Sigmoid colon (tissue), 7 donors: ENCODE results near the gene PICK1. TPM values are rescaled to one million over a fixed set of nuclear protein-coding genes. Genes with fewer than 3 reads are reported as not detected.
"Not testable (repeated sequence)": the region's sequence is repeated elsewhere in the genome, so short reads cannot be mapped to it uniquely, and the experiment has no call there.

Source experiments
- DNase-seq: peaks from one replicate; pipeline ENCODE4 v3.0.0-alpha.2; 2019
- H3K27ac ChIP-seq, 4 donors: fragments of 200-600 bp; sonication (generic); one replicate each; pipeline ENCODE4 v1.5.1; 2016 to 2019; ENCODE audit warnings: mild to moderate bottlenecking in 1 of 4
- H3K27me3 ChIP-seq, 3 donors: fragments of 200-600 bp; sonication (generic); one replicate each; pipeline ENCODE4 v1.5.1; 2019; ENCODE audit warnings: mild to moderate bottlenecking in 1 of 3
- H3K36me3 ChIP-seq, 4 donors: fragments of 200-600 bp; sonication (generic); one replicate each; pipeline ENCODE4 v1.5.1; 2016 to 2019
- H3K4me1 ChIP-seq, 4 donors: fragments of 200-600 bp; sonication (generic); one replicate each; pipeline ENCODE4 v1.5.1; 2017 to 2019
- H3K4me3 ChIP-seq, 4 donors: fragments of 200-600 bp; sonication (generic); one replicate each; pipeline ENCODE4 v1.5.1; 2017 to 2019; ENCODE audit warnings: mild to moderate bottlenecking in 2 of 4, moderate library complexity in 1 of 4
- H3K9me3 ChIP-seq, 4 donors: fragments of 200-600 bp in 3 of 4; sonication (generic) in 3 of 4; one replicate each; pipeline versions ENCODE4 v1.5.1 to v1.6.1; 2013 to 2019
- CTCF ChIP-seq, 4 experiments: fragments of 450-650 bp in 3 of 4; fragments of 200-600 bp in 1 of 4; IDR thresholded peaks; one replicate each; pipeline ENCODE4 v1.5.1; 2016 to 2019; ENCODE audit warnings: antibody characterized with exemption in 4 of 4, mild to moderate bottlenecking in 3 of 4, moderate library complexity in 2 of 4
- EP300 ChIP-seq, 4 donors: sonication (generic); formaldehyde crosslinking; IDR thresholded peaks; one replicate each; pipeline ENCODE4 v1.6.1; 2017; ENCODE audit warnings: antibody characterized with exemption in 4 of 4
- POLR2A ChIP-seq, 2 donors: fragments of 450-650 bp; IDR thresholded peaks; one replicate each; pipeline ENCODE4 v1.6.1; 2016; ENCODE audit warnings: antibody characterized with exemption in 2 of 2, mild to moderate bottlenecking in 2 of 2, moderate library complexity in 2 of 2
- POLR2AphosphoS5 ChIP-seq, 4 donors: sonication (generic); formaldehyde crosslinking; IDR thresholded peaks; one replicate each; pipeline ENCODE4 v1.6.1; 2017; ENCODE audit warnings: antibody characterized with exemption in 4 of 4
- WGBS, 2 donors: extraction: QIAGEN DNeasy Blood & Tissue Kit; methylation state at CpG; one replicate each; pipeline ENCODE4 v1.1.7; 2013; 5-methylcytosine and 5-hydroxymethylcytosine counted together
- intact Hi-C: fragments of 100-400 bp; cut with DNase I; formaldehyde crosslinking; loops from one replicate; pipeline ENCODE4 v1.15.1; 2023
- polyA plus RNA-seq, 3 donors: library from polyadenylated mRNA; stranded (reverse); fragments of 200-250 nt; gene quantifications; one replicate each; pipeline ENCODE4 v1.2.3, GENCODE V29; 2013
- total RNA-seq, 4 donors: library from RNA; depleted of rRNA; stranded (reverse); fragments of >200 nt; gene quantifications; one replicate each; pipeline ENCODE4 v1.1.0, GENCODE V29; 2016
- donor health status: healthy with polysubstance abuse.
- donor health status: Bipolar disorder and iron deficiency.
- donor health status: healthy.

PICK1 gene
- total and polyA plus RNA-seq, 7 donors = 14.3 to 38.9 (median 21.0) TPM

GRCh38 chr22:38114484-38115398 is 57.5 kb downstream of the PICK1 start:
- intact Hi-C loops = loop anchor here (1.0 to 10.0 kb wide), 2 partner anchors 100 to 239 kb away; no protein-coding TSS in a partner anchor
- peaks cover 0 to 9% (median 4%) of the 10 kb centered on the region in 4 donors for H3K4me1 ChIP-seq
- H3K27ac ChIP-seq = no peak overlapping the region
- no peaks in the 10 kb centered on the region for H3K27me3 ChIP-seq
- peak; percentile 91 for DNase-seq
- H3K36me3 ChIP-seq = peaks cover 0 to 3% (median 0%) of the 10 kb centered on the region in 4 donors
- H3K9me3 ChIP-seq = no peaks in the 10 kb centered on the region
- 55 to 58% methylated on average over 32 of the region's 32 CpGs for WGBS, 2 donors
- TF ChIP-seq POLR2A (IDR thresholded peaks at IDR 0.05) (no peak), CTCF (IDR thresholded peaks at IDR 0.05) (peak; percentile 53 to 97 (median 90)), EP300 (IDR thresholded peaks at IDR 0.05) (no peak), POLR2AphosphoS5 (IDR thresholded peaks at IDR 0.05) (peak in 1 of 4 donors; percentile 16)
- no peak overlapping the region for H3K4me3 ChIP-seq

- WGBS, 2 donors = 96 to 97% methylated on average over 31 of the region's 31 CpGs
- intact Hi-C loops = loop anchor here (10.0 kb wide), 1 partner anchor 99 kb away; no protein-coding TSS in a partner anchor
- Histone ChIP-seq H3K4me1 (peaks cover 0 to 9% (median 4%) of the 10 kb centered on the region in 4 donors), H3K9me3 (no peaks in the 10 kb centered on the region), H3K4me3 (no peak overlapping the region), H3K27me3 (no peaks in the 10 kb centered on the region), H3K36me3 (peaks cover 0 to 3% (median 0%) of the 10 kb centered on the region in 4 donors), H3K27ac (no peak overlapping the region)
- no peak for TF ChIP-seq POLR2A (IDR thresholded peaks at IDR 0.05)
- TF ChIP-seq EP300 (IDR thresholded peaks at IDR 0.05) = no peak
- TF ChIP-seq CTCF (IDR thresholded peaks at IDR 0.05) = no peak
- TF ChIP-seq POLR2AphosphoS5 (IDR thresholded peaks at IDR 0.05) = no peak
- peak; percentile 59 for DNase-seq
Measured at GRCh38 chr22:38115423-38116205, 58.4 kb downstream of the PICK1 start.

GRCh38 chr22:38117556-38117955 is 60.4 kb downstream of the PICK1 start:
- 95 to 96% methylated on average over 10 of the region's 10 CpGs for WGBS, 2 donors
- intact Hi-C loops = loop anchor here (10.0 kb wide), 1 partner anchor 97 kb away; no protein-coding TSS in a partner anchor

GRCh38 chr22:38118182-38118581 is 61.0 kb downstream of the PICK1 start:
- no peaks in the 10 kb centered on the region for H3K9me3 ChIP-seq
- H3K27me3 ChIP-seq = no peaks in the 10 kb centered on the region
- H3K36me3 ChIP-seq = peaks cover 0 to 3% (median 0%) of the 10 kb centered on the region in 4 donors
- peaks cover 0 to 9% (median 4%) of the 10 kb centered on the region in 4 donors for H3K4me1 ChIP-seq
- no peak overlapping the region for H3K4me3 ChIP-seq
- TF ChIP-seq POLR2A (IDR thresholded peaks at IDR 0.05) (no peak), POLR2AphosphoS5 (IDR thresholded peaks at IDR 0.05) (no peak), CTCF (IDR thresholded peaks at IDR 0.05) (no peak), EP300 (IDR thresholded peaks at IDR 0.05) (no peak)
- intact Hi-C loops = loop anchor here (10.0 kb wide), 1 partner anchor 97 kb away; no protein-coding TSS in a partner anchor
- DNase-seq = no peak
- no peak overlapping the region for H3K27ac ChIP-seq
- 87 to 88% methylated on average over 3 of the region's 3 CpGs for WGBS, 2 donors

More at GRCh38 chr22:38117556-38117955, 60.4 kb downstream of the PICK1 start:
- H3K4me3 ChIP-seq, H3K27me3 ChIP-seq, H3K9me3 ChIP-seq, DNase-seq, H3K4me1 ChIP-seq, H3K36me3 ChIP-seq, H3K27ac ChIP-seq: not testable (repeated sequence)

- not testable (repeated sequence) for H3K4me3 ChIP-seq, DNase-seq, H3K36me3 ChIP-seq, H3K27me3 ChIP-seq, H3K4me1 ChIP-seq, H3K9me3 ChIP-seq, H3K27ac ChIP-seq
- intact Hi-C loops = loop anchor here (10.0 kb wide), 1 partner anchor 96 kb away; no protein-coding TSS in a partner anchor
- 94 to 98% methylated on average over 2 of the region's 2 CpGs for WGBS, 2 donors
Measured at GRCh38 chr22:38118747-38119146, 61.5 kb downstream of the PICK1 start.
